Common myeloid progenitor, CD34-positive (primary cell): ENCODE data around the gene OR10J1.
"Not testable (repeated sequence)": the region's sequence is repeated elsewhere in the genome, so short reads cannot be mapped to it uniquely, and the experiment has no call there.

Source experiments
- CTCF ChIA-PET: fragments of 350-600 bp; sonication (Branson Sonifier 250); formaldehyde crosslinking; loops from one replicate; lab custom pipeline; 2021; ENCODE audit warnings: antibody characterized with exemption; lab: Charles Lee
- POLR2A ChIA-PET: fragments of 350-600 bp; sonication (Branson Sonifier 250); formaldehyde crosslinking; loops from one replicate; lab custom pipeline; 2021; ENCODE audit warnings: antibody characterized with exemption; lab: Charles Lee
- DNase-seq, 3 donors: peaks; one replicate each; pipeline versions ENCODE4 v3.0.0 to v3.0.0-alpha.2; 2013
- H3K27ac ChIP-seq, 2 experiments: 1 replicate in 1 of 2; 2 replicates in 1 of 2; pipeline ENCODE4 v1.7.0; 2013; ENCODE audit warnings: inconsistent platforms in 2 of 2, low read length in 2 of 2, mild to moderate bottlenecking in 2 of 2, low read depth in 1 of 2, moderate library complexity in 1 of 2; ENCODE audit not compliant: severe bottlenecking in 2 of 2, insufficient read depth in 1 of 2, poor library complexity in 1 of 2
- H3K27me3 ChIP-seq, 5 experiments: replicated peaks in 2 of 5; 1 replicate in 3 of 5; 2 replicates in 2 of 5; pipeline versions ENCODE4 v1.6.1 to v1.7.0; 2013; ENCODE audit warnings: low read length in 4 of 5, mild to moderate bottlenecking in 2 of 5, moderate library complexity in 2 of 5, inconsistent platforms in 1 of 5; ENCODE audit not compliant: insufficient read depth in 5 of 5, control insufficient read depth in 4 of 5
- H3K36me3 ChIP-seq, 4 experiments: 1 replicate in 2 of 4; 2 replicates in 2 of 4; pipeline versions ENCODE4 v1.6.1 to v1.7.0; 2013; ENCODE audit warnings: low read length in 3 of 4, control low read depth in 1 of 4, mild to moderate bottlenecking in 1 of 4; ENCODE audit not compliant: control insufficient read depth in 4 of 4, insufficient read depth in 4 of 4
- H3K4me1 ChIP-seq, 4 experiments: 1 replicate in 3 of 4; 2 replicates in 1 of 4; pipeline versions ENCODE4 v1.6.1 to v1.7.1; 2013; ENCODE audit warnings: low read length in 3 of 4, mild to moderate bottlenecking in 3 of 4, control low read depth in 1 of 4, inconsistent platforms in 1 of 4, moderate library complexity in 1 of 4; ENCODE audit not compliant: control insufficient read depth in 4 of 4, insufficient read depth in 4 of 4; ENCODE audit errors: control extremely low read depth in 1 of 4
- H3K4me3 ChIP-seq, 7 experiments: 1 replicate in 4 of 7; 2 replicates in 3 of 7; pipeline versions ENCODE4 v1.5.1 to v1.7.0; 2013; ENCODE audit warnings: mild to moderate bottlenecking in 7 of 7, low read length in 6 of 7, moderate library complexity in 6 of 7, inconsistent platforms in 2 of 7, low read depth in 2 of 7, control low read depth in 1 of 7; ENCODE audit not compliant: insufficient read depth in 4 of 7, control insufficient read depth in 1 of 7; ENCODE audit errors: extremely low read depth in 1 of 7
- H3K9me3 ChIP-seq, 5 experiments: 1 replicate in 4 of 5; 2 replicates in 1 of 5; pipeline versions ENCODE4 v1.6.1 to v1.7.1; 2013; ENCODE audit warnings: low read length in 4 of 5, mild to moderate bottlenecking in 2 of 5, inconsistent platforms in 1 of 5, low read depth in 1 of 5, moderate library complexity in 1 of 5; ENCODE audit not compliant: control insufficient read depth in 4 of 5, insufficient read depth in 2 of 5; ENCODE audit errors: control extremely low read depth in 1 of 5
- WGBS: methylation state at CpG from one replicate; pipeline ENCODE4 v1.1.5; 2013; ENCODE audit not compliant: insufficient coverage; 5-methylcytosine and 5-hydroxymethylcytosine counted together

Gene OR10J1

DNA sequence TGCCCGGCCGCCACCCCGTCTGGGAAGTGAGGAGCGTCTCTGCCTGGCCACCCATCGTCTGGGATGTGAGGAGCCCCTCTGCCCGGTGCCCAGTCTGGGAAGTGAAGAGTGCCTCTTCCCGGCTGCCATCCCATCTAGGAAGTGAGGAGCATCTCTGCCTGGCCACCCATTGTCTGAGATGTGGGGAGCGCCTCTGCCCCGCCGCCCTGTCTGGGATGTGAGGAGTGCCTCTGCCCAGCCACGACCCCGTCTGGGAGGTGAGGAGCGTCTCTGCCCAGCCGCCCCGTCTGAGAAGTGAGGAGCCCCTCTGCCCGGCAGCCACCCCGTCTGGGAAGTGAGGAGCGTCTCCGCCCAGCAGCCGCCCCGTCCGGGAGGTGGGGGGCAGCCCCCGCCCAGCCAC is 10.1 kb downstream of the OR10J1 start:
- CTCF ChIA-PET, H3K4me3 ChIP-seq, H3K4me1 ChIP-seq, H3K36me3 ChIP-seq, POLR2A ChIA-PET, H3K27me3 ChIP-seq, H3K9me3 ChIP-seq, H3K27ac ChIP-seq, DNase-seq: not testable (repeated sequence)
- 100% methylated on average over 3 of the region's 23 CpGs for WGBS

DNA sequence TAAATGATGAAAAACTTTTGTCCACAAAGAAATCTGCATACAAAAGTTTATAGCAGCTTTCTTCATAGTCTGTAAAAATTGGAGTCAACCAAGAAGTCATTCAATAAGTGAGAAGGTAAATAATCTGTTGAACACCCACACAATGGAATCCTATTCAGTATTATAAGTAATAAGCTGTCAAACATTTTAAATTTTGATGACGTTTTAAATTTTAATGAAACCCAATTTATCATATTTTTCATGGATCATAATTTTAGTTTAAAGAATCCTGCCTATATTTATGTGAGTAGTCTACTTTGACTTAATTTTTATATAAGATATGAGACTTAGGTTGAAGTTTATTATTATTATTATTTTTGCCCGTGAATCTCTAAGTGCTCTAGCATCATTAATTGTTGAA is 20.0 kb downstream of the OR10J1 start:
- Histone ChIP-seq H3K4me3 (no peak overlapping the region), H3K27me3 (no peaks in the 10 kb centered on the region), H3K9me3 (peaks cover 0 to 7% (median 4%) of the 10 kb centered on the region in 5 experiments), H3K27ac (no peak overlapping the region), H3K36me3 (no peaks in the 10 kb centered on the region), H3K4me1 (no peaks in the 10 kb centered on the region)
- ChIA-PET CTCF (interaction anchor here (0.9 kb wide), 1 partner anchor 34 kb away, joined by 4 read pairs; no protein-coding TSS in a partner anchor), POLR2A (no interaction called here)
- no peak for DNase-seq
- no CpG with 5 or more reads among the region's 2 CpGs for WGBS

GRCh38 chr1:159465191-159465603 is 25.7 kb downstream of the OR10J1 start:
- H3K4me1 ChIP-seq = no peaks in the 10 kb centered on the region
- H3K36me3 ChIP-seq = no peaks in the 10 kb centered on the region
- no peak overlapping the region for H3K27ac ChIP-seq
- DNase-seq = no peak
- H3K4me3 ChIP-seq = no peak overlapping the region
- POLR2A ChIA-PET = no interaction called here
- WGBS = 94% methylated on average over 3 of the region's 3 CpGs
- CTCF ChIA-PET = no interaction called here
- peaks cover 0 to 7% (median 4%) of the 10 kb centered on the region in 5 experiments for H3K9me3 ChIP-seq
- H3K27me3 ChIP-seq = no peaks in the 10 kb centered on the region

GRCh38 chr1:159468321-159468720 is 28.8 kb downstream of the OR10J1 start:
- H3K27ac ChIP-seq = no peak overlapping the region
- ChIA-PET CTCF (no interaction called here), POLR2A (no interaction called here)
- DNase-seq = no peak
- no peaks in the 10 kb centered on the region for H3K4me1 ChIP-seq
- WGBS = 86% methylated on average over 1 of the region's 2 CpGs
- no peaks in the 10 kb centered on the region for H3K27me3 ChIP-seq
- H3K36me3 ChIP-seq = no peaks in the 10 kb centered on the region
- no peak overlapping the region for H3K4me3 ChIP-seq
- peaks cover 0 to 1% (median 0%) of the 10 kb centered on the region in 5 experiments for H3K9me3 ChIP-seq

DNA sequence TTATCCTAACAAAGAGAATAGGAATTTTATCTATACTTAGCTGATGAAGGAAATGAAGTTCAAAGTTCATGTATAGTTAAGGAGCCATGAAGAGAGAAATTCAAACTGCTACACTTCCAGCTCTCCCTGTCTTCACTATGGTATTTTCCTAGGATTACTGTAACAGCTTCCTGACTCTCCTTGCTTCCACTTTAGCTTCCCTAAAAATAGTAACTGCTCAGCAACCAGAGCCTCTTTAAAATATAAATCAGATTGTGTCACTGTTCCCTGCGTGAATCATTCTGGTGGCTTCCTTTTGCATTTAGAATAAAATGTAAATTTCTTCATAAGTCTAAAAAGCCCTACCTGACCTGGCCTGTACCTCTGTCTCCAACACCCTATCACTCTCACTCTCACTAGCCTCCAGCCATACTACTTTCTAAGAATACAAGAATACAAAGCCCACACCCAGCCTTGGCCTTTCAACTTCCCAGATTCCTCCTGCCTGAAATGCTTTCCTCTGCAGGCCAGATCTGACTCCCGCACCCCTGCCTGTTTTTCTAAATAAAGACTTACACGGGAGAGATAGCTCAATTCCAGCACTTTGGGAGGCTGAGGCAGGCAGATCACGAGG is 30.5 kb downstream of the OR10J1 start:
- POLR2A ChIA-PET = interaction anchor here (0.7 kb wide), 1 partner anchor 1737 kb away, joined by 4 read pairs; no protein-coding TSS in a partner anchor
- no peaks in the 10 kb centered on the region for H3K4me1 ChIP-seq

GRCh38 chr1:159473335-159473734 is 33.8 kb downstream of the OR10J1 start:
- ChIA-PET POLR2A (no interaction called here), CTCF (no interaction called here)
- 90% methylated on average over 1 of the region's 1 CpG for whole genome bisulfite sequencing
- no peaks in the 10 kb centered on the region for H3K27me3 ChIP-seq
- no peaks in the 10 kb centered on the region for H3K36me3 ChIP-seq
- no peaks in the 10 kb centered on the region for H3K4me1 ChIP-seq
- H3K4me3 ChIP-seq = no peak overlapping the region
- no peak for DNase-seq
- peaks cover 0 to 1% (median 0%) of the 10 kb centered on the region in 5 experiments for H3K9me3 ChIP-seq
- no peak overlapping the region for H3K27ac ChIP-seq

More for the DNA sequence above, 30.5 kb downstream of the OR10J1 start:
- CTCF ChIA-PET = interaction anchor here (0.6 kb wide), 1 partner anchor 147 kb away, joined by 3 read pairs; no protein-coding TSS in a partner anchor
- no peak overlapping the region for H3K4me3 ChIP-seq
- no peak for DNase-seq
- 100% methylated on average over 1 of the region's 4 CpGs for WGBS
- H3K27ac ChIP-seq = no peak overlapping the region
- H3K9me3 ChIP-seq = peaks cover 0 to 1% (median 0%) of the 10 kb centered on the region in 5 experiments
- H3K27me3 ChIP-seq = no peaks in the 10 kb centered on the region
- H3K36me3 ChIP-seq = no peaks in the 10 kb centered on the region

DNA sequence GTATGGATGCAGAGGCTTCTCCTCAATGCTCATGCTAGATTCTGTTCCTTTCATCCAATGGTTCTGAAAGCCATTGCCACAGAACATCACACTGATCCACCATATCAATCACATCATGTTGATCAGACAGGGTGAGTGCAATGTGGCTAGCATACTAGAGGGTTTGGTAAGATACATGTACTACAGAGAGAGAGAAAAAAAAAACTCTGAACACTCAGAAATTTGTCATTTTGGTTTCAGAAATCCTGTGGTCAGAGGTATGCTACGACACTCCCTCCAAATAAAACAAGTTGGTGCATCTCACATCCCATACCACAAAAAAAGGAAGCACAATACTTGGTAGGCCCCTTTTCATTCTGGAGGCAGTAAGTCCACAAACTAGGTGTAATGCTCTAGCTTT is 35.4 kb downstream of the OR10J1 start:
- Histone ChIP-seq H3K4me1 (no peaks in the 10 kb centered on the region), H3K27me3 (no peaks in the 10 kb centered on the region), H3K4me3 (no peak overlapping the region), H3K36me3 (no peaks in the 10 kb centered on the region), H3K27ac (no peak overlapping the region), H3K9me3 (peaks cover 0 to 1% (median 0%) of the 10 kb centered on the region in 5 experiments)
- ChIA-PET CTCF (no interaction called here), POLR2A (no interaction called here)
- no peak for DNase-seq
- WGBS = no CpG with 5 or more reads among the region's 1 CpG
